Measurements from ENCODE around the gene INPP5A. TPM values are rescaled to one million over a fixed set of nuclear protein-coding genes. Genes with fewer than 3 reads are reported as not detected.

Gene INPP5A
- total and polyA plus RNA-seq, 2 of the 13 experiments (the other 11 are each of a cell fraction or from before 2014, with no cell fraction given) = 17.5 to 37.9 TPM

DNA sequence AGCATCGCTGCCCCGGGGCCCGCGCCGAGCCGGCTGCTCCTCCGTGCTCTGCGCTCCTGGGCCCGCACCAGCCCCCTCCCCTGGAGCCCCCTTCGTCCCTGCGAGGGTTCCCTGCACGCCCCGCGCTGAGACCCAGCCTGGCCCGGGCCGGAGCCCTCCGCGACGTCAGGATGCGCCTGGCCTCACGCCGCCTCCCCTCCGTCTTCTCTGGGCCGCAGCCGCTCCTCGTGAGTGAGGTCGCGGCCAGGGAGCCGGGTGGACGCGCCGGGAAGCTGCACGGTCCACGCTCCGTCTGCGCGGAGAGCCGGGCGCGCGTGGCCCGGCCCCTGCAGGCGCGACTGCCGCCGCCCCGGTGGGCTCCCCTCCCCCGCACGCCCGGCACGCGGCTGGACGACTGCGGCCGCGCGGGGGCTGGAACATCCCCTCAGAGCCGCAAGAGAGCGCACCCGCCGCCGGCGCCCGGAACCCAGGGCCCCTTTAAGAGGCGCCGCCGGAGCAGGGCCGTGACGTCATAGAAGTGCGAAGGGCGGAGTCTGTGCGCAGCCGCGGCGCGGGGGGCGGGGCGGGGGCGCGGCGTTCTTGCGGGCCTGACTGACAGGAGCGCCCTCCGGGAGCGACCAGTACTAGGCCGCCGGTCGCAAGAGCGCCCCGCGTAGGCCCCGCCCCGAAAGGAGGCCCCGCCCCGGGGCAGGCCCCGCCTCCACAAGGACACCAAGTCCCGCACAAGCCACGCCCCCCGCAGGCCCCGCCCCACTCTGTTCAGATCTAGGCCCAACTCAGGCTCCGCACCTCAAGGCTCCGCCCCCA, 507 bp upstream of the INPP5A start (continued):
- TF ChIP-seq, protein P1, sequence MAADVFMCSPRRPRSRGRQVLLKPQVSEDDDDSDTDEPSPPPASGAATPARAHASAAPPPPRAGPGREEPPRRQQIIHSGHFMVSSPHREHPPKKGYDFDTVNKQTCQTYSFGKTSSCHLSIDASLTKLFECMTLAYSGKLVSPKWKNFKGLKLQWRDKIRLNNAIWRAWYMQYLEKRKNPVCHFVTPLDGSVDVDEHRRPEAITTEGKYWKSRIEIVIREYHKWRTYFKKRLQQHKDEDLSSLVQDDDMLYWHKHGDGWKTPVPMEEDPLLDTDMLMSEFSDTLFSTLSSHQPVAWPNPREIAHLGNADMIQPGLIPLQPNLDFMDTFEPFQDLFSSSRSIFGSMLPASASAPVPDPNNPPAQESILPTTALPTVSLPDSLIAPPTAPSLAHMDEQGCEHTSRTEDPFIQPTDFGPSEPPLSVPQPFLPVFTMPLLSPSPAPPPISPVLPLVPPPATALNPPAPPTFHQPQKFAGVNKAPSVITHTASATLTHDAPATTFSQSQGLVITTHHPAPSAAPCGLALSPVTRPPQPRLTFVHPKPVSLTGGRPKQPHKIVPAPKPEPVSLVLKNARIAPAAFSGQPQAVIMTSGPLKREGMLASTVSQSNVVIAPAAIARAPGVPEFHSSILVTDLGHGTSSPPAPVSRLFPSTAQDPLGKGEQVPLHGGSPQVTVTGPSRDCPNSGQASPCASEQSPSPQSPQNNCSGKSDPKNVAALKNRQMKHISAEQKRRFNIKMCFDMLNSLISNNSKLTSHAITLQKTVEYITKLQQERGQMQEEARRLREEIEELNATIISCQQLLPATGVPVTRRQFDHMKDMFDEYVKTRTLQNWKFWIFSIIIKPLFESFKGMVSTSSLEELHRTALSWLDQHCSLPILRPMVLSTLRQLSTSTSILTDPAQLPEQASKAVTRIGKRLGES (CRISPR knock-in tag; IDR thresholded peaks at IDR 0.05; ENCODE audit: borderline replicate concordance) = 0 out of 2 replicates have a peak, but pooled peaks have one; percentile 18
- peak; percentile 59 for TF ChIP-seq YY1 (IDR thresholded peaks at IDR 0.05; ENCODE audit: insufficient read depth, insufficient replicate concordance, low read depth, low read length)
- 0 out of 2 replicates have a peak, but pooled peaks have one; percentile 24 for TF ChIP-seq ZNF546 (CRISPR knock-in tag; conservative IDR thresholded peaks at IDR 0.05)
- no peak for TF ChIP-seq ISL2 (CRISPR knock-in tag; IDR thresholded peaks at IDR 0.05)
- no peak for TF ChIP-seq REXO4 (CRISPR knock-in tag; IDR thresholded peaks at IDR 0.05; ENCODE audit: borderline replicate concordance)
- 0 out of 2 replicates have a peak, but pooled peaks have one; percentile 43 for TF ChIP-seq ZNF674 (CRISPR knock-in tag; IDR thresholded peaks at IDR 0.05; ENCODE audit: low read depth)
- no peak for TF ChIP-seq KDM5A (IDR thresholded peaks at IDR 0.05; ENCODE audit: borderline replicate concordance, low read length)
- TF ChIP-seq STAG1 (CRISPR knock-in tag; IDR thresholded peaks at IDR 0.05) = peak; percentile 38
- peak; percentile 71 for TF ChIP-seq RFX5 (IDR thresholded peaks at IDR 0.05; ENCODE audit: low read depth, low read length)
- no peak for TF ChIP-seq MZF1 (CRISPR knock-in tag; IDR thresholded peaks at IDR 0.05; ENCODE audit: borderline replicate concordance)
- TF ChIP-seq, protein P2, sequence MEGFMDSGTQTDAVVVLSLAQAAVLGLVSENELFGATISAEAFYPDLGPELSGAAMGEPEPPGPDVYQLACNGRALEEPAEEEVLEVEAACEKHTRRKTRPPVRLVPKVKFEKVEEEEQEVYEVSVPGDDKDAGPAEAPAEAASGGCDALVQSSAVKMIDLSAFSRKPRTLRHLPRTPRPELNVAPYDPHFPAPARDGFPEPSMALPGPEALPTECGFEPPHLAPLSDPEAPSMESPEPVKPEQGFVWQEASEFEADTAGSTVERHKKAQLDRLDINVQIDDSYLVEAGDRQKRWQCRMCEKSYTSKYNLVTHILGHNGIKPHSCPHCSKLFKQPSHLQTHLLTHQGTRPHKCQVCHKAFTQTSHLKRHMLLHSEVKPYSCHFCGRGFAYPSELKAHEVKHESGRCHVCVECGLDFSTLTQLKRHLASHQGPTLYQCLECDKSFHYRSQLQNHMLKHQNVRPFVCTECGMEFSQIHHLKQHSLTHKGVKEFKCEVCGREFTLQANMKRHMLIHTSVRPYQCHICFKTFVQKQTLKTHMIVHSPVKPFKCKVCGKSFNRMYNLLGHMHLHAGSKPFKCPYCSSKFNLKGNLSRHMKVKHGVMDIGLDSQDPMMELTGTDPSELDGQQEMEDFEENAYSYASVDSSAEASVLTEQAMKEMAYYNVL (CRISPR knock-in tag; IDR thresholded peaks at IDR 0.05; ENCODE audit: borderline replicate concordance) = peak; percentile 51; the same call in 1 of the 2 replicates
- no peak for TF ChIP-seq HMGA1 (CRISPR knock-in tag; conservative IDR thresholded peaks at IDR 0.05)
- no peak for TF ChIP-seq ZZZ3 (CRISPR knock-in tag; IDR thresholded peaks at IDR 0.05; ENCODE audit: borderline replicate concordance)
- peak; percentile 51 for TF ChIP-seq FOSL2 (CRISPR knock-in tag; IDR thresholded peaks at IDR 0.05)
- TF ChIP-seq, protein P3, sequence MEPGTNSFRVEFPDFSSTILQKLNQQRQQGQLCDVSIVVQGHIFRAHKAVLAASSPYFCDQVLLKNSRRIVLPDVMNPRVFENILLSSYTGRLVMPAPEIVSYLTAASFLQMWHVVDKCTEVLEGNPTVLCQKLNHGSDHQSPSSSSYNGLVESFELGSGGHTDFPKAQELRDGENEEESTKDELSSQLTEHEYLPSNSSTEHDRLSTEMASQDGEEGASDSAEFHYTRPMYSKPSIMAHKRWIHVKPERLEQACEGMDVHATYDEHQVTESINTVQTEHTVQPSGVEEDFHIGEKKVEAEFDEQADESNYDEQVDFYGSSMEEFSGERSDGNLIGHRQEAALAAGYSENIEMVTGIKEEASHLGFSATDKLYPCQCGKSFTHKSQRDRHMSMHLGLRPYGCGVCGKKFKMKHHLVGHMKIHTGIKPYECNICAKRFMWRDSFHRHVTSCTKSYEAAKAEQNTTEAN (CRISPR knock-in tag; conservative IDR thresholded peaks at IDR 0.05) = no peak
- TF ChIP-seq TCF12 (IDR thresholded peaks at IDR 0.05) = no peak
- peak; percentile 70; the same call in 1 of the 2 replicates for TF ChIP-seq TCF12 (CRISPR knock-in tag; IDR thresholded peaks at IDR 0.05)
- TF ChIP-seq ZNF251 (CRISPR knock-in tag; IDR thresholded peaks at IDR 0.05) = no peak
- no peak for TF ChIP-seq GTF2F1 (IDR thresholded peaks at IDR 0.05; ENCODE audit: low read length)
- no peak for TF ChIP-seq ZNF232 (CRISPR knock-in tag; IDR thresholded peaks at IDR 0.05; ENCODE audit: borderline replicate concordance)
- TF ChIP-seq ZNF891 (CRISPR knock-in tag; IDR thresholded peaks at IDR 0.05) = 0 out of 2 replicates have a peak, but pooled peaks have one; percentile 18
- peak; percentile 48; the same call in 1 of the 2 replicates for TF ChIP-seq TAF1 (CRISPR knock-in tag; IDR thresholded peaks at IDR 0.05)
- peak; percentile 72; the same call in 1 of the 2 replicates for TF ChIP-seq KDM2A (CRISPR knock-in tag; IDR thresholded peaks at IDR 0.05; ENCODE audit: borderline replicate concordance, low read depth)
- peak; percentile 59; the same call in 1 of the 3 replicates for TF ChIP-seq MXI1 (IDR thresholded peaks at IDR 0.05; ENCODE audit: borderline replicate concordance, low read depth, low read length)

Measured in HepG2 (cell line).